Neutrophil (primary cell): ENCODE data around the gene GALNTL6.

ENCODE experiments used
- H3K27ac ChIP-seq: fragments of 200-600 bp; sonication (generic); 2 replicates; pipeline ENCODE4 v1.5.1; 2016; ENCODE audit warnings: mild to moderate bottlenecking, moderate library complexity
- H3K27me3 ChIP-seq: fragments of 200-600 bp; sonication (generic); 2 replicates; pipeline ENCODE4 v1.6.0; 2016; ENCODE audit warnings: mild to moderate bottlenecking
- H3K36me3 ChIP-seq: fragments of 200-600 bp; sonication (generic); 2 replicates; pipeline ENCODE4 v1.5.1; 2017
- H3K4me1 ChIP-seq, 2 experiments: fragments of 200-600 bp in 1 of 2; sonication (generic) in 1 of 2; 1 replicate in 1 of 2; 2 replicates in 1 of 2; pipeline versions ENCODE4 v1.5.1 to v1.6.1; 2013 to 2016; ENCODE audit warnings: low read depth in 1 of 2, low read length in 1 of 2, mild to moderate bottlenecking in 1 of 2, moderate library complexity in 1 of 2; ENCODE audit not compliant: control insufficient read depth in 1 of 2, insufficient read depth in 1 of 2
- H3K4me3 ChIP-seq, 2 experiments: fragments of 200-600 bp in 1 of 2; sonication (generic) in 1 of 2; 1 replicate in 1 of 2; 2 replicates in 1 of 2; pipeline ENCODE4 v1.5.1; 2013 to 2016; ENCODE audit warnings: low read depth in 1 of 2, low read length in 1 of 2, mild to moderate bottlenecking in 1 of 2, moderate library complexity in 1 of 2
- H3K9me3 ChIP-seq: fragments of 200-600 bp; sonication (generic); 2 replicates; pipeline ENCODE4 v1.5.1; 2016
- CTCF ChIP-seq: fragments of 200-600 bp; sonication (generic); IDR thresholded peaks from 2 replicates; pipeline ENCODE4 v1.5.1; 2016; ENCODE audit warnings: antibody characterized with exemption

Gene GALNTL6

GRCh38 chr4:173088144-173088543, 1274.9 kb downstream of the GALNTL6 start:
- no peaks in the 10 kb centered on the region for H3K9me3 ChIP-seq
- H3K36me3 ChIP-seq, result no peaks in the 10 kb centered on the region
- H3K27ac ChIP-seq, result no peak overlapping the region
- H3K27me3 ChIP-seq, result no peaks in the 10 kb centered on the region
- no peak for TF ChIP-seq CTCF
- no peaks in the 10 kb centered on the region for H3K4me1 ChIP-seq
- H3K4me3 ChIP-seq, result no peak overlapping the region
